GM10248 (cell line): ENCODE results near the gene TCF12.

Experiments
- CTCF ChIA-PET: fragments of 300-600 bp; sonication (Branson Sonifier 250); formaldehyde crosslinking; extraction: SDS; loops from one replicate; lab custom pipeline; 2021; ENCODE audit warnings: antibody characterized with exemption; lab: Yijun Ruan, JAX
- POLR2A ChIA-PET: fragments of 350-650 bp; sonication (Branson Sonifier 250); formaldehyde crosslinking; extraction: SDS; loops from one replicate; lab custom pipeline; 2020; ENCODE audit warnings: antibody characterized with exemption; lab: Yijun Ruan, JAX
- DNase-seq: peaks from one replicate; pipeline ENCODE4 v3.0.0; 2012; ENCODE audit errors: extremely low spot score
- CTCF ChIP-seq: IDR thresholded peaks from 2 replicates; pipeline ENCODE4 v1.5.1; 2012; ENCODE audit warnings: mild to moderate bottlenecking, low read depth; ENCODE audit errors: extremely low read depth, missing control alignments, control extremely low read depth

TCF12 gene

GRCh38 chr15:57281321-57281720 is 362.9 kb downstream of the TCF12 start:
- TF ChIP-seq CTCF: no peak
- ChIA-PET POLR2A (no interaction called here), CTCF (interaction anchor here (1.0 kb wide), 1 partner anchor 25 kb away, joined by 3 read pairs; no protein-coding TSS in a partner anchor)
- DNase-seq: no peak

GRCh38 chr15:57282686-57283085 is 364.2 kb downstream of the TCF12 start:
- no peak for DNase-seq
- no peak for TF ChIP-seq CTCF
- POLR2A ChIA-PET: no interaction called here
- CTCF ChIA-PET: interaction anchor here (1.0 kb wide), 1 partner anchor 136 kb away, joined by 3 read pairs; no protein-coding TSS in a partner anchor

- no peak for DNase-seq
- CTCF ChIA-PET: interaction anchor here (0.5 to 3.0 kb wide), 5 partner anchors 21 to 138 kb away, joined by 3 to 13 read pairs (median 3); no protein-coding TSS in a partner anchor
- TF ChIP-seq CTCF: no peak
- POLR2A ChIA-PET: no interaction called here
Measured at GRCh38 chr15:57283774-57284503, 365.5 kb downstream of the TCF12 start.

GRCh38 chr15:57284535-57284934 is 366.1 kb downstream of the TCF12 start:
- DNase-seq: no peak
- TF ChIP-seq CTCF: no peak
- ChIA-PET POLR2A (no interaction called here), CTCF (interaction anchor here (0.8 to 3.0 kb wide), 4 partner anchors 22 to 138 kb away, joined by 3 to 13 read pairs (median 3); no protein-coding TSS in a partner anchor)

- no peak for TF ChIP-seq CTCF
- ChIA-PET POLR2A (no interaction called here), CTCF (interaction anchor here (1.2 to 3.0 kb wide), 3 partner anchors 16 to 36 kb away, joined by 3 to 13 read pairs (median 4); no protein-coding TSS in a partner anchor)
- DNase-seq: no peak
Measured at GRCh38 chr15:57285386-57285785, 366.9 kb downstream of the TCF12 start.

- POLR2A ChIA-PET: interaction anchor here (0.6 kb wide), 1 partner anchor 10 kb away, joined by 4 read pairs; no protein-coding TSS in a partner anchor
- no peak for TF ChIP-seq CTCF
- DNase-seq: no peak
- CTCF ChIA-PET: interaction anchor here (0.8 to 3.0 kb wide), 9 partner anchors 10 to 140 kb away, joined by 3 to 13 read pairs (median 3); no protein-coding TSS in a partner anchor
Measured at GRCh38 chr15:57286446-57287122, 368.1 kb downstream of the TCF12 start.
